M059J (cell line): ENCODE measurements around the gene IRS2. TPM values are rescaled to one million over a fixed set of nuclear protein-coding genes. Genes with fewer than 3 reads are reported as not detected.
A peak's percentile ranks its signal among the peaks of the same experiment; 100 is the strongest.

ENCODE experiments used
- DNase-seq: peaks from one replicate; pipeline ENCODE4 v3.0.0-alpha.2; 2012; ENCODE audit warnings: low read depth
- total RNA-seq: library from RNA; depleted of rRNA; stranded (reverse); fragments of >200 nt; shearing (Covaris generic); gene quantifications from 2 replicates; pipeline ENCODE4 v1.2.3, GENCODE V29; 2014

IRS2 gene
- total RNA-seq, 1 experiment from 2014 or later = 0.54 TPM

- DNase-seq = no peak
Observed at GRCh38 chr13:109807345-109807744, 21.0 kb upstream of the IRS2 start.

DNA sequence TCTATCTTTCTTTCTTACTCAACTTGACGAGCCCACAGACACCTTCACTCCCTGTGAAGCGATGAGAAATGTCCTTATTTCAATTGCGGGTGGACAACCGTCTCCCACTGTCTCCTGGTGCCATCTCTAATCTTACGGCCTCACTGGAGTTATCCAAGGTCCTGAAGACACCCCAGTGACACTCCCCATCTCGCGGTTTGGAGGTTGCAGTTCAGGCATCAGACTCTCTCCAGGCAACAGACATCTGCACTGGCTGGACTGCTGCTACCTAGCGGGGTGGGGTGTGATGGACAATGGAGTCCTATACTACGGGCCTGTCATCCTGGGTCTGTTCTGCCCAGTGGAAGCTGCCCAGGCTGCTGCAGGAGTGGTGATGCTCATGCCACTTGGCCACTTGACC, 18.3 kb upstream of the IRS2 start:
- no peak for DNase-seq

GRCh38 chr13:109803825-109804224, 17.4 kb upstream of the IRS2 start:
- DNase-seq = peak; percentile 38

GRCh38 chr13:109802936-109803335, 16.6 kb upstream of the IRS2 start:
- DNase-seq = no peak

- no peak for DNase-seq
Observed at GRCh38 chr13:109795011-109795410, 8.6 kb upstream of the IRS2 start.

DNA sequence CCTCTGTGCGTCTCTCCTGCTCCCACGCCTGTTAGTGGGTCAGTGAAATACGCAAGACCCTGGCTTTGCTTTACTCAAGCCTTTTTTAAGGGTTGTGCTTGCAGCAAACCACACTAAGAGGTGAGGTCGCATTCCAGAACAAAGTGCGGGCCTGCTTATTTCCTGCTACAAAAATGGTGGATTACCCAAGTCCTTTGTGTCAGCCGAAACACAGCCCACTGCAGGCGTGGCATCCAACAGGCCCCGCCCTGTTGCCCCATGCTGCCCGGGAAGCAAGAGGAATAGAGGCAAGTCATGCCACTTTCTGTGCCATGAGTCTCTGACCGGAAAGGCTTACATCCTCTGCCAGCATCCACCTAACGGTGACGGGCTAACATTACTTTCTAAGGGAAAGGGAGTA, 7.7 kb upstream of the IRS2 start:
- no peak for DNase-seq

GRCh38 chr13:109792416-109793059, 6.2 kb upstream of the IRS2 start:
- DNase-seq = no peak

DNA sequence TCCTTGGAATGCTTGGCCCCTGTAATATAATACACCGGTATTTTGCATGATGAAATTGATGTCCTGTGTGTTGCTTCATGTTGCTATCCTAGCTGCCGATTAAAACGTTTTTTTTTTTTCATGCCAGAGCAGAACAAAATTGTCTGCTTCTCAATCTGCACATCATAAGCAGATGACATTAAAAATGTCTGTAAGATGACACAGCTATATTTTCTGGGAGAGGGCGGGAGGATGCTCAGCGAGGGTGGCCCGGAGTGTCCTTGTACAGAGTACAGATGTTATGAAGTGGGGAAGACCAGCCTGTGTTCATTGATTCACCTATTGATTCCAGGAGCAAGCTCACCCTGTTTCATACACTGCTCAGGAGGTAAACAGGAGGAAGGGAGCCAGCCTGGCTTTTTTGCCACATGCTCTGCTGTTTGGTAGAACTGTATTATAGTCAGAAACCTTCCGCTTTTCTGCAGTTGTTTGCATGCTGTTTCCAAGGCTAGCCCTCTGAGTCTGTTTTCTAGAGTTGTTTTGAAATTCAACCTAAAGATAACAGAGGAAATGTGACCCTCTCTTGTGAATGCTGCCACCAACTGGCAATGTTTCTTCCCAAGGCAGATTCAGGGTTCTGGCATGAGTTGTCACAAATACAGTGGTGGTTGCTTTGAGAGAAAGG, 4.7 kb upstream of the IRS2 start:
- peak; percentile 43 for DNase-seq

DNA sequence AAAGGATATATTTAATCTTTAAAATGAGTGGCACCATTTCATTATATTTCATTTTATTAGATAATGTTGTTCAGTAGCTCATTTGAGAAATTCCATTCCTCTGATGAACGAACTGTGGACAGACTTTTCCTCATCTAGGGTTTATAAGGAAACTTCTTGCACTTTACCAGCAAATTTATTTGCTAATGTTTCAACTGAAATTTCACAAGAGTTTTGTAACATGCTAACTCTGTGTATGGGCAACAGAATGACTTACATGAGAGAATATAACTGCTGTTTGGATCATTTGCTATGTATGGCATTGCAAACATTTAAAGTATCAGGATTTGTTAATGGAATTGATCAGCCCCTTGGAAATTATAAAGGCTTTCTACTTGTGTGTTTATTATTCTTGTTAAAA, 3.7 kb upstream of the IRS2 start:
- DNase-seq = no peak

DNA sequence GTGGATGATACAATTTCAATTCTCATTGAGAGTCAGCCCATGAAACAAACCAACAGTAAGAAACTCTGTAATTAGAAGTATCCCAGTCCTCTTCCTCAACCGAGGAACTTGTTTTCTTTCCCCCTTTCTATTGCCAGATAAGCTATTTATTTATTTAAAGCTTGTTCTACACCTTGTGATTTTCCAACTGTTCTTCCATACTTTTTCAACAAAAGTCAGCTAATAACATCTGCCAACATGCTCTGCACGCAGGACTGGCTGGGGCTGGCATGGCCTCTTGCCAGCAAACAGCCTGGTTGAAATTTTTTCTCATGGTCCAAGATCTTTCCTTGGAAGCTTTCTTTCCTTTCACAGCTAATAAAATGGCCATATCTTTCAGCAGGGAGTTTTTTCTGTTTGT, 2.9 kb upstream of the IRS2 start:
- peak; percentile 13 for DNase-seq

GRCh38 chr13:109788372-109789111, 2.2 kb upstream of the IRS2 start:
- DNase-seq = no peak

DNA sequence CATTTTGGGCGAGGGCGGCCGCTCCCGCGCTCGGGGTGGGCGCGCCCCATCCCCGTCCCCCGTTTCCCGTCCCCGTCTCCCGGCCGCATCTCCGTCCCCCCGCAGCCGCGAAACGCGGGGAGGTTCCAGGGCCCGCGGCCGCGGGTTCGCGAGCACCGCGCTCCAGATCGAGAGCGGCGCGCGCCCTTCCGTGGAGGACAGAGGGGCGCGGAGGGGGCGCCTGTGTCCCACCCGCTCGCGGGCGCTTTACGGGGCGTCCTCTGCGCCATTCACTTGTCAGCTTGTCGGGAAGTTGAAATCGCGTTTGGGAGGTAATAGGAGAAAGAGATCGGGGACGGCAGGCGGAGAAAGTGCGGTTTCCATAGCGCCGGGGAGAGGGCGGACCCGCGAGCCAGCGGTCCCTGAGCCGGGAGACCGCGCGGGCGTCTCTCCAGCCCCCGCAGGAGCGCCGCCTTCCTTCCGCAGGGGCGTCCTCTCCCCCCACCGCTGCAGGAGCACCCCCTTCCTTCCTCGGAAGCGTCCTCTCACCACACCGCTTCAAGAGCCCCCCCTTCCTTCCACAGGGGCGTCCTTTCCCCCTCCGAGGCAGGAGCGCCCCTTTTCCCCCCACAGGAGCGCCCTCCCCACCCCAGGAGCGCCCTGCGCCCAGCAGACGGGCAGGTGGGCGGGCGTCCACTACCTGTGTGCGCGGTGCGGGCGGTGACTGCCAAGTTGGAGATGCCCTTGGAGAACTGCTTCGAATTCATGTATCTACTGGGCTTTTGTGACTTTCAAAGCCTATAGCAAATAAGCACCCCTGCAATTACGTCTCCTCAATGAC, 962 bp upstream of the IRS2 start:
- peak; percentile 55 for DNase-seq

GRCh38 chr13:109785892-109786450, 412 bp downstream of the IRS2 start:
- peak; percentile 14 for DNase-seq

DNA sequence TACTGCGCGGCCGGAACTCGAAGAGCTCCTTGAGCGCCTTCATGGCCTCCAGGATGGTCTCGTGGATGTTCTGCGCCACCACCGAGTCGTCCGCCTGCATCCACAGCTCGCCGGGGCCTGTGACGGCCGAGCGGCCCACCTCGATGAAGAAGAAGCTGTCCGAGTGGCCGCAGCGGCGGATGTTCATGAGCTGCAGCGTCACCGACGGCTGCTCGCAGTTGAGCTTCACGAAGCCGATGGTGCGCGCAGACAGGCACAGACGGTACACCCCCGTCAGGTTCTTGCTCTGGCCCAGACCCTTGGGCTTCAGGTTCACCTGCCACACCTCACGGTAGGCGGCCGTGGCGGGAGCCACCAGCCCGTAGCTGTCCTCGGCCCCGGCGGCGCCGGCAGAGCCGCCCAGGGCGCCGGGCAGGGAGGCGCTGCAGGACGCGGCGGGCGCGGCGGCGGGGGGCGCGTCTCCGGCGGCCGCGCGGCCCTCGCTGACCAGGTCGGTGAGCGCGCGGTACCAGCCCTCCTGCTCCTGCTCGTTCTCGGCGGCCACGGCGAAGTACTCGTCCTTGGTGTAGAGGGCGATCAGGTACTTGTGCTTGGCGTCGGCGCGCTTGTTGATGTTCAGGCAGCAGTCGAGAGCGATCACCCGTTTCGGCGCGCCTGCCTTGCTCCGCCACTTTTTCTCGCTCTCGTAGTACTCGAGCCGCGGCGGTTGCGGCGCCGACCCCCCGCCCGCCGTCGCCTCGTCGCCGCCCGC, 1.1 kb downstream of the IRS2 start:
- peak; percentile 48 for DNase-seq

GRCh38 chr13:109784590-109785140, 1.7 kb downstream of the IRS2 start:
- DNase-seq = no peak

DNA sequence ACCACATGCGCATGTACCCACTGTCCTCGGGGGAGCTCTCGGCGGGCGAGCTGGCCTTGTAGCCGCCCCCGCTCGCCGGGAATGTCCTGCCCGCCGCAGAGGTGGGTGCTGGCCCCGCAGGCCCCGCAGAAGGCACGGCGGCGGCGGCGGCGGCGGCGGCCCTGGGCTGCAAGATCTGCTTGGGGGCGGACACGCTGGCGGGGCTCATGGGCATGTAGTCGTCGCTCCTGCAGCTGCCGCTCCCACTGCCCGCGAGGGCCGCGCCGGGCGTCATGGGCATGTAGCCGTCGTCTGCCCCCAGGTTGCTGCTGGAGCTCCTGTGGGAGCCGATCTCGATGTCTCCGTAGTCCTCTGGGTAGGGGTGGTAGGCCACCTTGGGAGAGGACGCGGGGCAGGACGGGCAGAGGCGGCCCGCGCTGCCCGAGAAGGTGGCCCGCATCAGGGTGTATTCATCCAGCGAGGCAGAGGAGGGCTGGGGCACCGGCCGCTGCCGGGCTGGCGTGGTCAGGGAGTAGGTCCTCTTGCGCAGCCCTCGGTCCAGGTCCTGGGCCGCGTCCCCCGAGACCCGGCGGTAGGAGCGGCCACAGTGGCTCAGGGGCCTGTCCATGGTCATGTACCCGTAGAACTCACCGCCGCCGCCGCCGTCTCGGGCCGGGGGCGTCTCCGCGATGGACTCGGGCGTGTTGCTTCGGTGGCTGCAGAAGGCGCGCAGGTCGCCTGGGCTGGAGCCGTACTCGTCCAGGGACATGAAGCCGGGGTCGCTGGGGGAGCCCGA, 2.4 kb downstream of the IRS2 start:
- DNase-seq = no peak

- DNase-seq = no peak
Observed at GRCh38 chr13:109783447-109783814, 3.0 kb downstream of the IRS2 start.

DNA sequence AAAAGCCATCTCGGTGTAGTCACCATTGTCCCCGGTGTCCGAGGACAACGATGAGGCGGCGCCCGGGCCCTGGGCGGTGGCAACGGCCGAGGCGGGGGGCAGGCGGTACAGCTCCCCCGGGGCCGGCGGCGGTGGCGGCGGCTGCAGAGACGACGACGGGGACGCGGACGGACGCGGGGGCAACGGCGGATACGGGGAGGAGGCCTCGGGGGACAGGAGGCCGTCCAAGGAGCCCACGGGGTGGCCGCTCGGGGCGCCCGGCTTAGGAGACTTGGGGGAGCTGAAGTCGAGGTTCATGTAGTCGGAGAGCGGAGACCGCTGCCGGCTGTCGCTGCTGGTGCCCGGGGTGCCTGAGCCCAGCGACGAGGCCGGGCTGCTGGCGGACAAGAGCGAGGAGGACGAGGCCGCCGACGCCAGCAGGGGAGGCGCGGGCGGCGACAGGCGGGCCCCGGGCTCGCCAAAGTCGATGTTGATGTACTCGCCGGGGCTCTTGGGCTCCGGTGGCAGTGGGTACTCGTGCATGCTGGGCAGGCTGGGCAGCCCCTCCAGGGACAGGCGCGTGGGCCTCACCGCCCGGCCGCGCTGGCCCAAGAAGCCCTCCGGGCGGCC, 3.5 kb downstream of the IRS2 start:
- no peak for DNase-seq

GRCh38 chr13:109782066-109782822, 4.1 kb downstream of the IRS2 start:
- DNase-seq = no peak
